Measurements from ENCODE around the gene HSPB2.

DNA sequence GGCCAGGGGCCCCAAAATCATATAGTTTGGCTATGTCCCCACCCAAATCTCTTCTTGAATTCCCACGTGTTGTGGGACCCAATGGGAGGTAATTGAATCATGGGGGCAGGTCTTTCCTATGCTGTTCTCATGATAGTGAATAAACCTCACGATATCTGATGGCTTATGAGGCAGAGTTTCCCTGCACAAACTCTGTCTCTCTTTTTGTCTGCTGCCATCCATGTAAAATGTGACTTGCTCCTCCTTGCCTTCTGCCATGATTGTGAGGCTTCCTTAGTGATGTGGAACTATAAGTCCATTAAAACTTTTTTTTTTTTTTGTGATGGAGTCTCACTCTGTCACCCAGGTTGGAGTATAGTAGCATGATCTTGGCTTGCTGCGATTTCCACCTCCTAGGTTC, 39.0 kb downstream of the HSPB2 start:
- no peak for TF ChIP-seq CTBP1 (IDR thresholded peaks at IDR 0.05; ENCODE audit: borderline replicate concordance)
- TF ChIP-seq SP1 (IDR thresholded peaks at IDR 0.05): no peak
- TF ChIP-seq, protein P1, sequence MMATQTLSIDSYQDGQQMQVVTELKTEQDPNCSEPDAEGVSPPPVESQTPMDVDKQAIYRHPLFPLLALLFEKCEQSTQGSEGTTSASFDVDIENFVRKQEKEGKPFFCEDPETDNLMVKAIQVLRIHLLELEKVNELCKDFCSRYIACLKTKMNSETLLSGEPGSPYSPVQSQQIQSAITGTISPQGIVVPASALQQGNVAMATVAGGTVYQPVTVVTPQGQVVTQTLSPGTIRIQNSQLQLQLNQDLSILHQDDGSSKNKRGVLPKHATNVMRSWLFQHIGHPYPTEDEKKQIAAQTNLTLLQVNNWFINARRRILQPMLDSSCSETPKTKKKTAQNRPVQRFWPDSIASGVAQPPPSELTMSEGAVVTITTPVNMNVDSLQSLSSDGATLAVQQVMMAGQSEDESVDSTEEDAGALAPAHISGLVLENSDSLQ (IDR thresholded peaks at IDR 0.05): no peak

Measured in HEK293T (cell line).